KOPT-K1 (cell line): ENCODE results near the gene ZMIZ1.

Source experiments
- H3K27ac ChIP-seq: fragments of 200-600 bp; sonication (generic); 2 replicates; pipeline ENCODE4 v1.5.1; 2016; ENCODE audit warnings: antibody characterized with exemption, mild to moderate bottlenecking, low read depth, low read length; ENCODE audit not compliant: poor library complexity, severe bottlenecking
- H3K36me3 ChIP-seq: fragments of 200-600 bp; sonication (generic); 2 replicates; pipeline ENCODE4 v1.5.1; 2017; ENCODE audit warnings: antibody characterized with exemption, mild to moderate bottlenecking, low read length, moderate library complexity; ENCODE audit not compliant: insufficient read depth
- H3K9me3 ChIP-seq: fragments of 200-600 bp; sonication (generic); 2 replicates; pipeline ENCODE4 v1.5.1; 2017; ENCODE audit warnings: antibody characterized with exemption, low read length, mild to moderate bottlenecking; ENCODE audit not compliant: insufficient read depth, poor library complexity, severe bottlenecking

ZMIZ1 gene

DNA sequence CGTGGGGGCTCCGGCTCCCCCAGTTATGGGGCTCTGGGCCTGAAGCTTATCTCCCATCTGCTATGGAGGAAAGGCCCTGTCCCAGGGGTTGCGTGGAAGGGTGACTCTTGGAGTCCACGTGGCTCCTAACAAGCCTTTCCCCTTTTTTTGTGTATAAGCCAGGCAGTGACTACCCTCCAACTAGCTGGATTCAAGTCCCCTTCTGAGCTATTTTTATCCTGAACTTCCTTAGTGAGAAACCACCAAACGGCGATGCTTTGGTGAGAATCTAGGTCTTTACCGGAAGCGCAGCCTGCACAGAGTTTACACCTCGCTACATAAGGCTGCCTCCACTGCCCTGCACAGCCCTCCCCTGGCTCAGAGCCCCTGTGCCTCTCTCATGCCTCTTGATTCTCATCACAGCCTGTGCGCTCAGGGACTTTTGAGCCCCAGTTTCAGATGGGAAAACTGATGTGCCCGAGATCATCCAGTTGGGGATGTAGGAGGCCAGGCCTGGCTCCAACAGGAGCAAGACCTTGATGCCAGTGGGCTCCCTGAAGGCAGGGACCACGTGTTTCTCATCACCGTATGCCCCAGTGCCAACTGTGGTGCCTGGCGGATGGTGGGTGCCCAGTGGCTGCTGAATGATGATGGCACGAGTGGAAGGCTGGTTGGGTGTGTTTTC, 176.2 kb downstream of the ZMIZ1 start:
- Histone ChIP-seq H3K9me3 (no peaks in the 10 kb centered on the region), H3K27ac (no peak overlapping the region), H3K36me3 (peaks cover 8% of the 10 kb centered on the region; the same call in 1 of the 2 replicates)

DNA sequence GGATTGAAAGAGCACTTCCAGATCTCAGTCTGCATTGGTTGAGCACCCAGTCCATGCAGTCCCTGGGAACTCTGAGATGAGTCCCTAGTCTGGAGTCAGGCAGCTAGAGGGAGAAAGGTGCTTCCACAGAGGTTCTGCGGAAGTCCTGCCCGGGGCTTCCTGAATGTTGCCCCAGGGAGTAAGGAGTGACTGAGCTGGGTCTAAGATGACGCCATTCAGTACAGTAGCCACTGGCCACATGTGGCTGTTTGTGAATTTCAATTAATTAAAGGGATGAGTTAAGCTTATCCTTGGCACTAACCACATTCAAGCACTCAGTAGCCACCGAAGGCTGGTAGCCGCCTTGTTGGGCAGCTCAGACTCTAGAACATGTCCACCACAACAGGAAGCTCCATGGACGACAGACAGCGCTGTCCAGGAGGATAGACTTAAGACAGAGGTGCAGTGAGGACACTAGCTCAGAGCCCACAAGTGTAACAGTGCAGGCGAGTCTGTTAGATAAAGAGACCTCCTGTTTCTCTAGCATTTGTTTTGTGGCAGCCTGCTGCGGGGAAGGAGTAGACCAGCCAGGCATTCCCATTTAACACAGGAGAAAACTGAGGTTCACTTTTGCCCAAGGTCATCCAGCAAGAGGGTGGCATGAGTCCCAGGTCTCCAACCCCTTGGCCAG, 176.9 kb downstream of the ZMIZ1 start:
- no peaks in the 10 kb centered on the region for H3K9me3 ChIP-seq

DNA sequence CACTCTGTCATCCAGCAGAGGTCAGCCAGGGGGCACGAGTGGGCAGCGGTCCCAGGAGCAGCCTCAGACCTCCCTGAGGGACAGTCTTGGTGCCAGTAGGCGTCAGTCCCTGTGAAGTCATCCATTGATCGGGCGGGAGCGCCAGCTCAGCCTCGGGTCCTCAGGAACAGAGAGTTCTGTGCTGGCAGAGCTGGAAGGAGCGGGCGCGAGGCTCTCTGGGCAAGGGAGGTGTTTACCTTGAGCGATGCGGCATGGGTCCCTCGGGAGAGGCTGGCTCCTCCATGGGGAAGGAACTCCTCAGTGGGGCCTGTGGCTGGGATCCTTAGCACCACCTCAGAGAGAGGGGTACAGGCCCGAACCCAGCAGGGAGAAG, 177.4 kb downstream of the ZMIZ1 start:
- Histone ChIP-seq H3K27ac (no peak overlapping the region), H3K9me3 (no peaks in the 10 kb centered on the region), H3K36me3 (peaks cover 11% of the 10 kb centered on the region; the same call in 1 of the 2 replicates)

More for the DNA sequence above, 176.9 kb downstream of the ZMIZ1 start:
- peaks cover 8% of the 10 kb centered on the region; the same call in 1 of the 2 replicates for H3K36me3 ChIP-seq
- H3K27ac ChIP-seq: no peak overlapping the region

DNA sequence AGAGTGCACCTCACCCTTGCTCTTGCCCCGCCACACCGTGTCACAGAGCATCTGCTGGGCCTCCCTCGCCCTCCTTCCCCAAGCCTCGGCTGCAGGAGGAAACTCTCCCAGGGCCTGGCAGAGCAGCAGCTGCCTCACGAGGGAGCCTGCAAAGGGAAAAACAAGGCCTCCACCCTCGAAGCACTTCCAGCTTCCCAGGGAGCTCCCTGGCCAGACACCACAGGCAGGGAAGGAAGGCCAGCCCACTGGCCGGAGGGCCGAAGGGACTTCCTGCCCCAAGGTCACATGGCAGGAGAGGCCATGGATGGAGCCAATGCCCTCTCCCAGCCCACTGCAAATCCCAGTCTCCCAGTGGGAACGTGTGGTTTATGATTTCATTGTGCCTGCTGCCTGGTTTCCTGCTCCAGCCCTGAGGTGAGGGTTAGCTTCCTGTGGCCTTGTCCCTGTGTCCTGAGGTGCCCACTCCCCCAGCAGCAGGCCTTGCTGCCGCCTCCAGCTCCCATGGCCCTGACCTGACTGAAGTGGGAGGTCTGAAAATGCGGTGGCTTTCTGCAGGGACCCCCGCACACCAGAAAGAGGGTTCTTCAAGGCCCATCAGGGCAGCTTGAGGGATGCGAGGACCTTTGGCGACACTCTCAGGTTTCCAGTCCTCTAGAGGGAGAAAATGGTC, 178.0 kb downstream of the ZMIZ1 start:
- Histone ChIP-seq H3K27ac (no peak overlapping the region), H3K36me3 (peaks cover 13% of the 10 kb centered on the region; the same call in 1 of the 2 replicates), H3K9me3 (no peaks in the 10 kb centered on the region)

DNA sequence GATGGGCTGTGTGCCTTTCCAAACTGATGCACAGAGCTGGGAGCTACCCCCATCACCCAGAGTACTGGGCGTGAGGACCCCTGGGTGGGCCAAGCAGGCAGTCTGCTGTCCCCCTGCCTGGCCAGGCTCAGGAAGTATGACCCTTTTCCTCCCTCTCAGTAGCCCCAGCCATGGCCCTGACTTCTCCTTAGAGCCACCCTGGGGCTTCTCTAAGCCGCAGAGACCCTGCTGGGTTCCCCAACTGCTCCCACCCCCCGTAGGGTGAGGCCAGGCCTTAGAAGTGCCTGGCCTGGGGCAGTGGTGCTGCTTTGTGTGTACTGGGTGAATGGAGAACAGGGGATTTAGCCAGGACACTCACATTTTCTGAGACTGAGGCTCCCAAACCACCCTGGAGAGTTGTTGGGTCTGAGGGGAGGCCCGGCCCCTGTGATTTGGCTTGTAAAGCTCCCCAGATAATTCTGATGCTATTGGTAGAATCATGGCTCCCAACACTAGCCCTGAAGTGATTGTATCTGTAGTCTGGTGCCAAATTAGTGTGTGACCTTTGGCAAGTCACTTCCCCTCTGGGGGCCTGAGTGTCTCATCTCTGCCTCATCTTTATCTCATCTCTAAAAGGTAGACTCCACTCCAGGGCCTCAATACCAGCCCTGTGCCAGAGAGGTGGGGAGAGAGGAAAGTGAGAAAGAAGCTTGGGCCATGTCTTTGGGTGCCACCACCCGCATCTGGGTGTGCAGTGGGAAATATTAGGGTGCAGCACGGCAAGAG, 178.8 kb downstream of the ZMIZ1 start:
- H3K27ac ChIP-seq: no peak overlapping the region
- H3K9me3 ChIP-seq: no peaks in the 10 kb centered on the region
- H3K36me3 ChIP-seq: peaks cover 18% of the 10 kb centered on the region; the same call in 1 of the 2 replicates

DNA sequence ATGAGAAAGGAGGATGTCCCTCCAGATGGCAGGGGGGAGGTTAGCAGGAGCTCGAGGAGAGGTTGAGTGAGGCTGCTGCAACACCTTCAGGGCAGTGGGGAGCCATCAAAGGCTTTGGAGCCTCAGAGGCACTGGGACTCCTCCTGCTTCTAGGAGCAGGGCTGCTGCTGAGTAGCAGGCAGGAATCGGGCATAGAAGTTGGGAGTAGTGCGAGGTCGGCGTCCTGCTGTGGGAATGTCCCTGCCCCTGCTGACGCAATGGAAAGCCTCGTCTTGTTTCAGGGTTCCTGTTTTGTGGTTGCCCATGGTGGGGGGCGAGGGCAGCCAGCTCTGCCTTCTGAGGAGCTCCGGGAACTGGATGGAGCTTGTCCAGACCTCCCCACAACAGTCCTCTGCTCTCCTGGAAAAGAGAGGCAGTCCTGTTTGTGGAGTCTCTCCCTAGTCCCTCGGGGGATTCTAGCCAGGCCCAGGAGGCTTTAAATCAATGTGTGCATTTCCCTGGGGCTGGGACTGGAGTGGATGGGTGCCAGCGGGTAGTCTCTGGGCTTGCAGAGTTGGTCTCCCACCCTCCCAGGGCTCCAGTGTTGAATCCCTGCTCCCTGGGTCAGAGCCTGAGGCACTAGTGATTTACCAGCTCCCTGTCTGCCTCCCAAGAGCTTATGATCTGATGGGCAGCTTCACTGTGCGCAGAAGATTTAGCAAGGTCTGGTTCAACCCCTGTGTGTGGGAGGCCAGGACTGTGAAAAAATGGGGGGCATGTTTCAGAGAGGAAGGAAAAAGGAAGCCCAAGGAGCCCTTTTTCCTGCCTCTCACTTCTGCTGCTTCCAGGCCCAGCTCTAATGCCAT, 179.8 kb downstream of the ZMIZ1 start:
- Histone ChIP-seq H3K9me3 (no peaks in the 10 kb centered on the region), H3K27ac (no peak overlapping the region), H3K36me3 (peaks cover 21% of the 10 kb centered on the region; the same call in 1 of the 2 replicates)

DNA sequence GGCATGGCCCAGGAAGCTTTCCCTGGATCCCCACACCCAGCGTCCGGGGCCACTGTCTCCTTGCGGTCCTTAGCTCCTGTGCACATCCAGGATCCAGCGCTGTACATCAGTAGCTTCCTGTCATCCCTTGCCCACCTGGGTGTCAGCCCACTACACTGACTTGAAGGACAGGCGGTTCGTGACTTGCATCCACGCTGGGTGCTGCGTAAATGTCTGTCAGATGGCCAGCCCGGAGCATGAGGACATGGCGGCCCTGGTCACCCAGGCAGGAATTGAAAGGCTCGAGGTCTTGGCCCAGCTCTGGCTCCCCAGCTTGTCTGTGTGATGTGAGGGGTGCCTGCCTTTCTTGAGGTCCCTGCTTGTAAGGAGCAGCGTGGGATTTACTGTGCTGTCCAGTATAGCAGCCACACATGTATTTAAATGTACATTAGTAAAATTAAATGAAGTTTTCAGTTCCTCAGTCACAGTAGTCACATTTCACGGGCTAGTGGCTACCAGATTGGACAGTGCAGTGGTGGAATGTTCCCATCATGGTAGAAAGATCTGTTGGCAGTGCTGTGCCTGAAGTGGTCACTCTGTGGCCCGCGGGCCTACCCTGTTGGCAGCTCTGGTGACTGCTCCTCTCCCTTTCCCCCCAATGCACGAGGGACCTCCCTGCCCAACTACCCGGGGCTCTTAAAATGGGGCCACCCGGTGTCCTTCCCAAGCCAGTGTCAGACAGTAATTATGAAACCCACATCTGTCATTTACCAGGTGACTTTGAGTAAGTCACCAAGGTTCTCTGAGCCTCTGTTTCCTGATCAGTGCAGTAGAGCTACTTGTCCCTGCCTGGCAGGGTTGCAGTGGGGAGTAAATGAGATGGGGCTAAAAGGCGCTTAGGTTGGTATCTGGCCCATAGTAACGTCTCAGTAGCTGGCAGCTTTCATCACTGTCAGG, 180.7 kb downstream of the ZMIZ1 start:
- Histone ChIP-seq H3K36me3 (peaks cover 21% of the 10 kb centered on the region; the same call in 1 of the 2 replicates), H3K27ac (no peak overlapping the region), H3K9me3 (no peaks in the 10 kb centered on the region)

DNA sequence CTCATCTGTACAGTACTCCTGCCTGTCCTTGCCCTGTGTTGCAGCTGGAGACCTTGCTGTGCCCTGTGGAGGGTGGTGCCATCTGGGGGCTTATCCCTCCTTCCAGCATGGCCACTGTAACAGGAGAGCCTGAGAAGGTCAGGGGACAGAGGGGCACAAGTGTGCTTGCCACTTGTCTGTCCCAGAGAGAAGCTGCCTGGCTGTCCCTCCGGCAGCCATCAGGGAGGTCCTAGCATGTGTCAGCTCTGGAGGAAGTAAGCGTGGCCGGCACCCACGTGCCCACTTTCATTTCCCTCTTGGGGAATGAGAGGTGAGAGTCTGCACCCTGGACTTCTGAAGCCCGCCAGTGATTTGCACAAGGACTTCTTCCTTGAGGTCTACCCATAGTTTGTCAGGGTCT, 181.5 kb downstream of the ZMIZ1 start:
- H3K27ac ChIP-seq: no peak overlapping the region
- peaks cover 24% of the 10 kb centered on the region; the same call in 1 of the 2 replicates for H3K36me3 ChIP-seq
- H3K9me3 ChIP-seq: no peaks in the 10 kb centered on the region

DNA sequence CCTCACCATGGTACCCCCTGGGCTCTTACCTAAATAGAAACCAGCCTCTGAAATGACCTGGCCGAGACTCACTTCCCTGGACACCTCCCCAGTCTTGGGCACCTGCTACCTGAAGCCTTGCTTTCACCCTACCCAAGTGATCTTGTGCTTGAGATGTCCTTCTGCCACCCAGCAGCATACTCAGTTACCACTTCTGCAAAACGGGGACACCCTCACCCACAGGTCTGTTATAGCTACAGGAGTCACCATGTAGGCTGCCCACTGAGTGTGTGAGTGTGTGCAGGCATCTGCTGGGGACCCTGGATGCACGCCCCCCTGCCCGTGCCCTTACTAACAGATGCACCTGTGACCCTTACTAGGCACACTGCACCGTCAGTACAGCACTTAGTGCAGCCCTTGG, 183.7 kb downstream of the ZMIZ1 start:
- Histone ChIP-seq H3K27ac (no peak overlapping the region), H3K36me3 (peaks cover 41% of the 10 kb centered on the region; the same call in 1 of the 2 replicates), H3K9me3 (no peaks in the 10 kb centered on the region)

DNA sequence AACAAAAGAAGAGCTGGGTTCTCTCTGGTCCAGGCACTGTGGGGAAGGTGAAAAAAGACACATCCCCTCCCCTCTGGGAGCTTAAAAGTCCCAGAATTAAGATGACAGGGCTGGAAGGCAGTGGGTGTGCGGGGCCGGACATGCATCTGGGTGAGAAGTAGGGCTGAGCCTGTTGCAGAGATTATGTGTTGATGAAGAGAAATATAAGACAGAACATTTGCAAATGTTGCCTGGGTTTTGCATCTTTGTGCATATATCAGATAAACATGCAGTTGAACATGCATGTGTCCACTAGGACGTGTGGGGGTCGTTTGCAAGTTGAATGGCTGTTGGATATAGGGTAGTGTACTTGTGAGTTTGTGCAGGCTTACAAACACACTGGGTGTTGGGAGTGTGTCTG, 184.2 kb downstream of the ZMIZ1 start:
- Histone ChIP-seq H3K9me3 (no peaks in the 10 kb centered on the region), H3K27ac (no peak overlapping the region), H3K36me3 (peaks cover 42% of the 10 kb centered on the region; the same call in 1 of the 2 replicates)

DNA sequence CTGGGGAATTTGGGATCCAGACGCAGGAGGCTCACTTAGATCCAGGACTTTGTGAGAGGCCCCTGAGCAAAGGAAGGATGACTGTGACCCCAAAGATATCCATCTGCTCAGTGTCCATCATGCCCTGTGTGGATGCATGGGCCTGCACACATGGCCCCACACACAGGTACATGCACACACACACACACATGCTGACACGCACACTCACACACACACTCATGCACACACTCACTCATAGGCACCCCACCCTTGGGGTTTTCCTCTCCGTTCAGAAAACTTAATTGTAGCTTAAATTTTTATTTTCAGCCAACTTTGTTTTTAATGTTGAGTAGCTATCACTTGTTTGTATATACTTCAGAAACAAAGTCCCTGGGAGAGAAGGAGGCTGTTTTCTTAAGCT, 184.9 kb downstream of the ZMIZ1 start:
- peaks cover 48% of the 10 kb centered on the region; the same call in 1 of the 2 replicates for H3K36me3 ChIP-seq
- no peak overlapping the region for H3K27ac ChIP-seq
- H3K9me3 ChIP-seq: no peaks in the 10 kb centered on the region

DNA sequence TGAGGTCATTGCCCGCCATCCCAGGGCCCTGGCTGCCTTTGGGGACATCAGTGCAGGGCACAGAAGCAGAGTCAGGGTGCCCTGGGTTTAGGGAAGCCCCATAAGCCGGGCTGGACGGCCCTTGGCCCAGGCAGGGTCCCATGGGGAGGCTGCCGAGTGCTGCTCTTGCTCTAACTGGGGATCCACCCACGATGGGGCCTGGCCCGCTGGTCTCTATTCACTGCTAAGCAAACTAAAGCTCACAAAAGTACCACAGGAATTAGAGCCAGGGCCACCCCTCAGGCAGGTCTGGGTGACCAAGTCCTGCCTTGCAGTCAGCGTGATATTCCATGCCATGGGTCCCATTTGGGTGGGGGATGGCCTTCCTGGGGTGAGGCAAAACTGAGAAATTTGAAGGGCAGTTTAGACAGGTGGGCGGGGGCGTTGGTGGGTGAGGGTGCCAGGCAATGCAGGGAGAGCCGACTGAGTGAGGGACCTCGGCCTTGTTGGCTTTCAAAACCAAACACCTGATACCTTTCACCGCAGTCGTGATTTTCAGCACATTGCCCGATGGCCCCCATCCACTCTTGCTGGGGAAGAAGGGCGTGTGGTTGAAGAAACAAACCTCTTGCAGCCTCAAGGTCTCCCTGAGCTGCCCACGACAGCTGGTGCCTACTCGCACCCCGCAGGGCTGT, 185.7 kb downstream of the ZMIZ1 start:
- no peak overlapping the region for H3K27ac ChIP-seq
- H3K9me3 ChIP-seq: no peaks in the 10 kb centered on the region
- peaks cover 49% of the 10 kb centered on the region; the same call in 1 of the 2 replicates for H3K36me3 ChIP-seq

DNA sequence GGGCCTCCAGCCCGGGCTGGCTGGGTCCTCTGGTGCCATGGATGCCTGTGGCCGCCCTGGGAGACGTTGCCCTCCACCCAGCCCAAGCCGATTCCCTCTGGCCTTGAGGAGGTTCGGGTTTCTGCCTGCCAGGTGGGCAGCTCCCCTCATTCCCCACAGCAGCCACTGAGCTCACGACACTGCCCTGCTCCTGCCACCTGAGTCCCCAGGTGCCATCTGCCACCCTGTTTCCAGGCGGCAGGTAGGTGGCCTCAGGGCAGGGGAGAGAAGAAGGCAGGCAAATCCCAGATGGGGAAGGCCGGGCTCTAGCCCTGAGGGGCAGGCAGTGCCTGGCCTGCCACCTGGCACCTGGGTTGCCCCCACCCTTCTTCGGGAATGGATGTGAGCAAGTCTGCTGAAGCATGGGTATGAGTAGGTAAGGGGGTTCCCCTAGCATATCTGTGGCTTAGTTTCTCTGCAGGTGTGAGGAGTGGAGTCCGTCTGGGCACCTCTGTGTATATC, 186.3 kb downstream of the ZMIZ1 start:
- Histone ChIP-seq H3K36me3 (peaks cover 49% of the 10 kb centered on the region; the same call in 1 of the 2 replicates), H3K9me3 (no peaks in the 10 kb centered on the region), H3K27ac (no peak overlapping the region)
